Measurements from ENCODE around the gene ACYP1.
A peak's percentile ranks its signal among the peaks of the same experiment; 100 is the strongest.

ACYP1 gene

DNA sequence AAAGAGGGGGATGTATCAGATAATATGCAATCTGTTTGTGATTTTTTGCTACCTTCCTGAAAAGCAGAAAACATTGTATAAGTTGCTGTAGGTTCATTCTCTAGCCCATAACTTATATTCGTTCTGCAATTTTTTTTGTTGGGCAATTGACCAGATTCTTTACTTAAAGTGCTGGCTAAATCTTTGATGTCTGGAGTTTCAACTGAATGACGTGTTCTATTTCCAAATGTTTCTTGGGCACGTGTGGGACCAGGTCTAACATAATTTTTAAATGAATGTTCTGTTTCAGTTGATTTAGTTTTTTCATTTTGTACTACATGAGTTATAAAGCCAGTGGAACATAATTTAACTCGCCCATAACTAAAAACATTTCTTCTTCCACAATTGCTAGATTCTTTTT lies 16.3 kb downstream of the ACYP1 start:
- in situ Hi-C loops (cut with HindIII; ENCODE audit: low pct_ligation_motif_present, low pct_unique_long_range_greater_than_20kb, low sequenced_read_pairs): no loop called here
- no peak for DNase-seq

DNA sequence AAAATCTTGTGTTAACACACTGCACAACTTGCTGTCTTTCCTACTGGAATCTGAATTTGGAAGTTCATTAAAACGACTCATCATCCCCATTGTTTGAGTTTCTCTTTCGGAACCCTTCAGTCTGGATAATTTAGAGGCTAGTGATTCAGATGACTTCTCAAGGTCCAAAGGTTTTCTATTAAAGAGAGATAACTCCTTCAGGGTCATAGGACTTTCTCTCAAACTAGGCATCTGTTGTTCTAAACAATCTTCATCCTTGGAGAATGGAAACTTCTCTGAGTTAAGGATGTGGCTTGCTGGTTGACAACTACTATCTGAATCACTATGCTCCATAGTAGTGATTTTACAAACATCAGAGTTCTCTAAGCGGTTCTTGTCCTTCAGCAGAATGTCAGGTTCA lies 16.9 kb downstream of the ACYP1 start:
- no peak for DNase-seq
- in situ Hi-C loops (cut with HindIII; ENCODE audit: low pct_ligation_motif_present, low pct_unique_long_range_greater_than_20kb, low sequenced_read_pairs): no loop called here

DNA sequence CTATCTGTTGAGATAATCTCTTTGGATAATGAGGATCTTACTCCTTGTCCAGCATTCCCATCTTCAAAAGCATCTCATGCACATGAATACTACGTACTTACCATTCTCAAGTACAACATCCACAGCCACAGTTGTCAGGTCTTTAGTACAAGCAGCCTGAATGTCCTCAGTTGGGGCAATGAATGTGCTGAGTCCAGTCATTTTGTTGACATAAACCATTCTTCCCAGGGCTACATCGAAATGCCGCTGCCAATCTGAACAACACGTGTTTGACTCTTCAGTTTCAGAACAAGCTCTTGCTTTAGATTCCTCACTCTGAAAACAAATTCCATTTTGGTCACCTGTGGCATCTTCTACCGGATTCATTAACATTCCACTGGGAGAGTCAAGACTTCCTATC lies 17.5 kb downstream of the ACYP1 start:
- in situ Hi-C loops (cut with HindIII; ENCODE audit: low pct_ligation_motif_present, low pct_unique_long_range_greater_than_20kb, low sequenced_read_pairs): no loop called here
- no peak for DNase-seq

- no peak for DNase-seq
- in situ Hi-C loops (cut with HindIII; ENCODE audit: low pct_ligation_motif_present, low pct_unique_long_range_greater_than_20kb, low sequenced_read_pairs): no loop called here
Observed at GRCh38 chr14:75044752-75045151, 19.1 kb downstream of the ACYP1 start.

- peak; percentile 50 for DNase-seq
- in situ Hi-C loops (cut with HindIII; ENCODE audit: low pct_ligation_motif_present, low pct_unique_long_range_greater_than_20kb, low sequenced_read_pairs): no loop called here
Observed at GRCh38 chr14:75044322-75044721, 19.5 kb downstream of the ACYP1 start.

GRCh38 chr14:75042035-75042434 lies 21.8 kb downstream of the ACYP1 start:
- peak; percentile 8 for DNase-seq
- in situ Hi-C loops (cut with HindIII; ENCODE audit: low pct_ligation_motif_present, low pct_unique_long_range_greater_than_20kb, low sequenced_read_pairs): no loop called here

DNA sequence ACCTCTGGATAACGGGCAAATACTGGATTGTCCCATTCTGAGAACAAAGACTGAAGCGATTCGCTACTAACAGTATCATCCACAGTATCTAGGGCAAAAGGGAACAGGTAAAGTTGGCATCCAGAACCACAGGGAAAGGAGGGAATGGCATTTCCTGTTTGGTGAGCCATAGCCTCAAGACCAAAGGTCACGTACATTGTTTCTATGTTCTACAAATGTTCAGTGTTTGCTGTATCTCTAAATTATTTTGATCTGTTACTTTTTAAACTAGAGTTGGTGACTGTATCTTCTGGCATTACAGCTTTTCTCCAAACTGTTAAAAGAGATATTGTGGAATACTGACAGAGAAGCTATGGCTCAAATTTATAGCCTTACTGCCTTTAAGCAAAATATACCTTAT lies 22.2 kb downstream of the ACYP1 start:
- in situ Hi-C loops (cut with HindIII; ENCODE audit: low pct_ligation_motif_present, low pct_unique_long_range_greater_than_20kb, low sequenced_read_pairs): no loop called here

DNA sequence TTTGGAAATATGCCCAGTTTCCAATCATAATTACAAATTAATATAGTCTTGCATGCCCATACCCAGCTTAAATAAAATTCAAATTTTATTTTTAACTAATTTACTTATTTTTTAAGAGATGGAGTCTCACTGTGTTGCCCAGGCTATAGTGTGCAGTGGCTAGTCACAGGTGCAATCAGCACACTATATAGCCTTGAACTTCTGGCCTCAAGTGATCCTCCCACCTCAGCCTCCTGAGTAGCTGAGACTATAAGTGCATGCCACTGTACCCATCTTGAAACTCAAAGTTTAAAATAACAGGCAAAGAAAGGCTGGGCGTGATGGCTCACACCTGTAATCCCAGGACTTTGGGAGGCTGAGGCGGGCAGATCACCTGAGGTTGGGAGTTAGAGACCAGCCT lies 22.9 kb downstream of the ACYP1 start:
- DNase-seq: no peak
- in situ Hi-C loops (cut with HindIII; ENCODE audit: low pct_ligation_motif_present, low pct_unique_long_range_greater_than_20kb, low sequenced_read_pairs): no loop called here

More for the DNA sequence above, 22.2 kb downstream of the ACYP1 start:
- DNase-seq: peak; percentile 69

GRCh38 chr14:75040507-75040906 lies 23.3 kb downstream of the ACYP1 start:
- DNase-seq: no peak
- in situ Hi-C loops (cut with HindIII; ENCODE audit: low pct_ligation_motif_present, low pct_unique_long_range_greater_than_20kb, low sequenced_read_pairs): no loop called here

GRCh38 chr14:75032939-75033338 lies 30.9 kb downstream of the ACYP1 start:
- in situ Hi-C loops (cut with HindIII; ENCODE audit: low pct_ligation_motif_present, low pct_unique_long_range_greater_than_20kb, low sequenced_read_pairs): no loop called here
- DNase-seq: no peak

- no peak for DNase-seq
- in situ Hi-C loops (cut with HindIII; ENCODE audit: low pct_ligation_motif_present, low pct_unique_long_range_greater_than_20kb, low sequenced_read_pairs): no loop called here
Observed at GRCh38 chr14:75030147-75030546, 33.7 kb downstream of the ACYP1 start.

GRCh38 chr14:75025876-75026275 lies 37.9 kb downstream of the ACYP1 start:
- no peak for DNase-seq
- in situ Hi-C loops (cut with HindIII; ENCODE audit: low pct_ligation_motif_present, low pct_unique_long_range_greater_than_20kb, low sequenced_read_pairs): no loop called here

DNA sequence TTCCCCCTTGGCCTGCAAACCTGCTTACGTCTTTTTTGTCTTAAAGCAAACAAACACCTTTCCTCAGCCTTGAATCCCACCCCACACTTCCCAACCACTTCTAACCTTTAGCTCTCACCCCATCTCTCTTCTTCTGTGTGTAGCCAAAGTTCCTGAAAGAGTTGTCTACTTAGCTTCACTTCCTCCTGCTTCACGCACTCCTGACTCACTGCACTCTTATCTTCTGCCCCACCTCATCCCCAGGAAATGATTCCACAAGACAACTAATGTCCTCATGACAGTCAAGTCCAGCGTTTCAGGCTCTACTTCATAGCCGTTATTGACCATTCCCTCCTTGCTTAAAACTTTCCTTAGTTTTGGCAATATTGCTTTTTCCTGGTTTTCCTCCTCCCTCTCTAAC lies 38.7 kb downstream of the ACYP1 start:
- DNase-seq: no peak
- in situ Hi-C loops (cut with HindIII; ENCODE audit: low pct_ligation_motif_present, low pct_unique_long_range_greater_than_20kb, low sequenced_read_pairs): no loop called here

DNA sequence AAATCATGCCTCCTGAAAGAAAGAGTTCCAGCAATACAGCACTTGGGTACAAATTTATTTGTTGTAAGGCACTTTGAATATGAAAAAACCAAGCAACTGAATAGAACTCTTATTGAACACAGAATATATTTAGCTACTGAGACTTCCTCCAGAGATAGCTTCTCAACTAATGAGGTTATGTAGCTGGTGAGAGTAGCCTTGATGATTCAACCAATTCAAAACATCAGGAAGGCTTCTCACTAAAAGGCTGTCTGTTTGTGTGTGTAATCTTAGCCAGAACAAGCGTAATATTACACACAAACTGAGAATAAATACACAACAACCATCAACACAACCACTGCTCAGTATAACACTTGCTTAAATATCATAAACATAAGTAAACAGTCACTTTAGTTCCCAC lies 40.7 kb downstream of the ACYP1 start:
- in situ Hi-C loops (cut with HindIII; ENCODE audit: low pct_ligation_motif_present, low pct_unique_long_range_greater_than_20kb, low sequenced_read_pairs): no loop called here
- DNase-seq: no peak

GRCh38 chr14:75022655-75023054 lies 41.2 kb downstream of the ACYP1 start:
- peak; percentile 30 for DNase-seq
- in situ Hi-C loops (cut with HindIII; ENCODE audit: low pct_ligation_motif_present, low pct_unique_long_range_greater_than_20kb, low sequenced_read_pairs): no loop called here

GRCh38 chr14:75018694-75019093 lies 45.1 kb downstream of the ACYP1 start:
- in situ Hi-C loops (cut with HindIII; ENCODE audit: low pct_ligation_motif_present, low pct_unique_long_range_greater_than_20kb, low sequenced_read_pairs): no loop called here
- DNase-seq: no peak

DNA sequence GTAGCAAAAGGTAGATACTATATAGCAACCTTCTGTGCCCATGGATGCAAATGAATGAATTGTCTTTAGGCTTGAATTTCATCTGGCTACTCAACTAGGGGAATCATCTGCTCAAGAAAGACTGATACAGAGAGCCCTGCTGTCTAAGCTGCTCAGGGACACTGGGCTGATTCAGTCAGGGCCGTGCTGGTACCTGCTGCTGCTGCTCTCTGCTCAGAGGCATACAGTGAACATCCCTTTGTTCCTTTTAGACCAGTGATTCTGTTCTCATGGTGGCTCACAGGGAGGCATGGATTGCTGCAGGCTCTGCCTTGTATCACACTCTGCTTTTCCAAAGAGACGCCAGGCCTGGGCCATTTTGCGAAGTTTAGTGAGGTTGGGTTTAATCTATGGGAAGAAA lies 47.0 kb downstream of the ACYP1 start:
- DNase-seq: no peak
- in situ Hi-C loops (cut with HindIII; ENCODE audit: low pct_ligation_motif_present, low pct_unique_long_range_greater_than_20kb, low sequenced_read_pairs): no loop called here

DNA sequence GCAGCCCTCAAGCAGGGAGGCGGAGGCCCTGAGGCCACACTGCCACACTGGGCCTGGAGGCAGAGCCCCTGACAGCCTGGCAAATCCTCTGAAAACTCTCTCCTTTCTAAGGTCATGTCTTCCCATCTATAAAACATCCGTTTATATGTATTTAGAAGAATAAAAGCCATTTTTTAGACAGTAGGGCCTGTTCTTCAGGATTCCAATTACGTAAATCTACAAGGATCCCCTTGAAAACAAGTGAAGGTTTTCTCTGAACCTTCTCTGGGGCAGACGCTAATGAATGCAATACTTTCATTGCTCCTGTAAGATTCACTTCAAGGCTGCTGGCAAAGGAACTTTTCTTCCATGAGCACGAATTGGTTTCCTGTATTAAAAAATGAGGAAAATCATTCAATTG lies 48.3 kb downstream of the ACYP1 start:
- no peak for DNase-seq
- in situ Hi-C loops (cut with HindIII; ENCODE audit: low pct_ligation_motif_present, low pct_unique_long_range_greater_than_20kb, low sequenced_read_pairs): no loop called here

DNA sequence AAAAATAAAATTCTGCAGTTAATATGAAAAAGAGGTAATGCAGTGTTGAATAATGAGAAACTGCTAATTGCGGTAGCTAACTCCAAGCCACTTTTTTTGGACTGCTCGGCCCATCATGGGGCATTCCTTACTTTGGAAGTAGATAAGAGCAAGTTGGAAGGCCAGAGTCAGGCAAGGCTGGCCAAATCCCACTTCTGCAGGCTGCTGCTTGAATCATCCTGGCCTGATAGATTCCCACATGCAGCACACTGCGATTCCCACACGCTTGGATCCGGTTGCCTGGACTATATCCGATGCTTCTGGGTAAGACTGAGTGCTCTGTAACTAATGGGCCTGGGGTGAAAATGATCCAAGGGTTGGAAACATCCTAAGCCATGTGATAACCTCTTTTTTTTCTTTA lies 50.5 kb downstream of the ACYP1 start:
- no peak for DNase-seq
- in situ Hi-C loops (cut with HindIII; ENCODE audit: low pct_ligation_motif_present, low pct_unique_long_range_greater_than_20kb, low sequenced_read_pairs): no loop called here

DNA sequence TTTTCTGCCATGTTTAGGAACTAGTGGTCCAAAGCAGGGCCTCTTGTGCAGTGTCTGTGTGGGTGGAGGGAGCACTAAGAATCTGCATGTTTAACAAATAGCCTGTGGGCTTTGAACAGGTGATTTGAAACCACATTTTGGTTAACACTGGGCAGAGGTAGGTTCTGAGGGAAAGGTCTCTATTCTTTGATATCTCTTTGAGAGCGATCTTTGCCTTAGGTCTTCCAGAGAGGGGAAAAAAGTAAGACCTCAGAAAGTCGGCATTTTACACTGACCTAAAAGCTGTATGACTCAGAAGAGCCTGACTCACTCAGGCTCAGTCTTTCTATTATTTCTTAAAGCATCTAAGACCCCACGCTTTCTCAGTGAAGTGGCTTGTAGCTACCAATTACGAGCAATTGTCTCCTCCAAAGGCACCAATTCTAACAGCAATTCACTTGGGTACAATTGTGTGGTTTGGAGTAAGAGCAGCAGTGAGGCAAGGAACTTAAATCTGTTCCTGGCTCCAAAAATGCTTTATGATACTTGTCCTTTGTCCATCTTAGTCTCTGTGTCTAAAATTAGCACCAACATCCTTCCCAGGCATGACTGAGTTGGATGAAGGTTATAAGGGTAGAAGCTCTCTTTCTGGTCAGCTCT lies 52.3 kb downstream of the ACYP1 start:
- in situ Hi-C loops (cut with HindIII; ENCODE audit: low pct_ligation_motif_present, low pct_unique_long_range_greater_than_20kb, low sequenced_read_pairs): no loop called here
- peak; percentile 50 for DNase-seq

DNA sequence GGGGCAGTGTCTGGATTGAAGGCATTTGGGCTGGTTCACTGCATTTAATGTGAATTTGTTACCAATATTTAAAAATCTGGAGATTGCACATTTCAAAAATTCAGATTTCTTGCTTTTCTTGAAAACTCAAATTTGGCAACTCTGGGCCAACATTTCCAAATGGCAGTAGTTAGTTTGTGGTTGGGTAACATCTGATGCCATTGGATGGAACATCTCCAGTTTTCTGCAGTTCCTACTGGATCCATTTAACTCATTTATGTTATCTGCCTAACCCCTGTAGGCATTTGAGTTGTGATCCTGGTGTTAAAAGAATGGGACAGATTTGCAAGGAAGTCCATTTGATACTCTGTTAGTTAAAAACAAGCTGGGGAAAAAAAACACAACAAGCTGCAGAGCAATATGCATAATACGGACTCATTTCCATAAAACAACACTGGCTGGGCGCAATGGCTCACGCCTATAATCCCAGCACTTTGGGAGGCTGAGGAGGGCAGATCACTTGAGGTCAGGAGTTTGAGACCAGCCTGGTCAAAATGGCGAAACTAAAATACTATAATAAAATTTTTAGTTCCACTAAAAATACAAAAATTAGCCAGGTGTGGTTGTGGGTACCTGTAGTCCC lies 53.2 kb downstream of the ACYP1 start:
- DNase-seq: no peak
- in situ Hi-C loops (cut with HindIII; ENCODE audit: low pct_ligation_motif_present, low pct_unique_long_range_greater_than_20kb, low sequenced_read_pairs): no loop called here

Measured in ACHN (cell line).